HG02642 (cell line): ENCODE measurements around the gene TMEM150C.

Experiments
- ATAC-seq: cut with Tn5 transposase; IDR thresholded peaks from one replicate; pipeline ENCODE4 v1.9.1; 2021; ENCODE audit warnings: mild to moderate bottlenecking; ENCODE audit not compliant: unreplicated experiment, poor library complexity

The TMEM150C gene

DNA sequence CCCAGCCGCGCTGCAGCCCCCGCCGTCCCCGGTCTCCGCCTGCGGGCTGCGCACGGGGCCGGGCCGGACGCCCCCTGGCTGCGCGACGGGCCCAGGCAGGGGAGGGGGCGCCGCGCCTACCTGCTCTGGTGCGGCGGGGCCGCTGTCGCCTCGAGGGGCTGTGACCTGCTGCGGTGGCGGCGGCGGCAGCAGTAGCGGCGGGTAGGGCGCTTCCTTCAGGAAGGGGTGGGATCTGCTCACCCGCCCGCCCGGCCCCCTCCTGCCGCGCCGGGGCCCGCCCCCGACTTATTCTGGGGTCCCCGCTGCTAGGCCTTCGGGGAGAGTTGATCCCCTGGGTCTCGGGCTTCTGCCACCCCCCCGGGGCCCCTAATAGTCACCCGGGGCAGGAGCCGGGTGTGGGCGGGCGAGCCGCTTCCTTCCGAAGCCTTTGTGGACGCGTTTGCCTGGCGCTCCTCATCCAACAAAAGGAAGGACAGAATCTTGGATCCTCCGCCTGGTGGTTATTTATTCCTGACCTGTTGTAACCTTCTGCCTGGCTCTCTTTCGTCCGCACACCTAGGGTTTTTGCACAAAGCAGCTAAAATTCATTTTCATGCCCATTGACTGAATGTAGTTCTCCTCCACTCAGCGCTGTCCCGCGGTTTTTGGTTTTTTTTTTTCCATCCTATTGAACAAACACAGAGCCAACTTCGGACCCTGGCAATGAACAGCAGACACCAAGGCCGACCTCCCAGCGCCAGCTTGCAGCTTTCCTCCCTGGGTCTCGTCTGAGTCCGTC is at the start of gene TMEM150C:
Gene TMEM150C (minus strand): TSS at position 203 of the 778 bp plus-strand sequence. CDS start 57,331 bp downstream, outside the sequence.
- ATAC-seq, result no peak

DNA sequence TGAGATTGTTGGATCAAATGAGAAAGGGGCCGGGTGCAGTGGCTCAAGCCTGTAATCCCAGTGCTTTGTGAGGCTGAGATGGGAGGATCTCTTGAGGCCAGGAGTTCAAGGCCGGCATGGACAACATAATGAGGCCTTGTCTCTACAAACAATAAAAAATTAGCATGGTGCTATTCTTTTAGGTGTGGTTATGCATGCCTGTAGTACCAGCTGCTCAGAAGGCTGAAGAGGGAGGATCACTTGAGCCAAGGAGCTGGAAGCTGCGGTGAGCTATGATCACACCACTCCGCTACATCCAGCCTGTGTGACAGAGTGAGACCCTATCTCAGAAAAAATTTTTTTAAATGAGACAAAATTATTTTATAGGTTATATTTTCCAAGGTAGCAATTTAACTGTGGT is 49.7 kb upstream of the TMEM150C start:
- no peak for ATAC-seq

DNA sequence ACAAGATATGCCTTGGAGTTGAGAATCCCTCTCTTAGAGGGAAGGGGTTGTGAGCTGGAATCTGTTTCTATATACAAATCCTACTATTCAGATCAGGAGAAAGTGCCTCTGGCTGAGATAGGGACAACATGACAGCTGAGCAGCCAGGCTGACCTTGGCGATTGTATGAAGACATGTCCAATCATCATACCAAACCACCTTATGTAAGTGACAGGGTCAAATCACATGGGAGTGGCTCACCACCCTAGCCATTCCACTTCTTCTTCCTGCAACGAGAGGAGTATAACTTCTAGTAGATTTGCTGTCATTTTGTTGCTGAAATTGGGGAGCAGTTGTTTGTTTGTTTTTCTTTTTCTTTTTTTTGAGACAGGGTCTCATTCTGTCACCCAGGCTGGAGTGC is 48.3 kb upstream of the TMEM150C start:
- no peak for ATAC-seq

DNA sequence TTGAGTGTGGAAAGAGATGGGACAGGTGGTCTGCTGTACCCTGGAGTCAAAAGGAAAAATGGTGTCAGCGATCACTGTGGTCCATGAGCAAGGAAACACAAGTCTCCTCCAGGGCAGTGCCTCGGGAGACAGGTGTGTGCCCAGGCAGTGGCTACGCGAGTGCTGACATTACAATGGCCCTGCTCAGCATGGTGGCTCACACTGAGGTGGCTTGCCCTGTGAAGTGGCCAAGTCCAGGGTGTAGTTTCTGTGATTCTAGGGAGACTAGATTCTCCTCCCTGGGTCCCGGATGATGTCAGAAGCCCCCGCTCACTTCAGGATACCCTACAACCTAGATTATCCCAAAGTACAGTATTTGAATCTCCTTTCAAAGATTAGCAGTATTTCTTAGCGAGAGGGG is 44.8 kb upstream of the TMEM150C start:
- ATAC-seq, result no peak

DNA sequence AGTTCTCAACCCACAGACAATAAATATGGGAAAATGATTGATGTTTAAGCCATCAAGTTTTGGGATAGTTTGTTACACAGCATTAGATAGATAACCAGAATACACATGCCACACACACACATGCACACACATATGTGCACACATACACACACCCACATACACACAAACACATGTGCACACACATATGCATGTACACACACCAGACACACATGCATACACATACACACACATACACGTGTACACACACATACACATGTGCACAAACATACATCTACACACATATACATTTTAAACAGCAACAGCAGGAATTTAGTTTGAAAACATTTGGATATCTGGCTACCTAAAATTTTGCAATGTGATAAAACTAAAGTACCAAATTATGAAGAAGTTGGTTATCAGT is 42.7 kb upstream of the TMEM150C start:
- ATAC-seq, result no peak

DNA sequence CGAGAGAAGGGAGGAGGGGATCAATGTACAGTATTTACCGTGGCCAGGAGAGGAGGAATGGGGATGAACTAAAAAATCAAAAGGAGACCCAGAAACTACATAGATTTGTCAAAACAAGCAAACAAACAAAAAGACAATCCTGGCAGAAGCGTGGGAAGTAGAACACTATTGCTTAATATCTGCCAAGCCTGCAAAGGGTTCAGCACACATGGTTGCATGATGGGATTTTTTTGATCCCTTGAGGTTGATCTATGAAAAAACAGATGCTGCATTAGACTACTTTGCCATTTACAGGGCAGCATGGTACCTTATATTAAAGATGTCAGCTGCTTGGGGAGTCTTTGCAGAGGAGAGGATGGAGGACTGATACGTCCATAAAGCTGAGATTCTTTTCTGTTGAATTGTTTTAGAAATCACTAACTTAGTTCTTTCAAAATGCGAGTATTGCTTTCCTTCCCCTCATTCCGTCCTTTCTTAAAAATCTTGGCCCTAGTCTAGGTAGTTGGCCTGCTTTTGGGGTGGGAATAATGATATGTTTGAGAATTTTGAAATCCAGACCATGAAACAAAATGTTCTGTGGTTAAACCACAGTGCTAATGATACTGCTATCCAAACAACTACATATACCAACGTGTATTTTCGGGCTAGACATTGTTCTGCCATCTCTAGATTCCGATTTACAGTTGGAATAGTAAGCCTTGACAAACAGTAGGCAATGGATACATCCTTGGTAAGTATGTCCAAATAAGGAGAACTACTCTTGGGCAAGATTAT is 39.6 kb upstream of the TMEM150C start:
- no peak for ATAC-seq

DNA sequence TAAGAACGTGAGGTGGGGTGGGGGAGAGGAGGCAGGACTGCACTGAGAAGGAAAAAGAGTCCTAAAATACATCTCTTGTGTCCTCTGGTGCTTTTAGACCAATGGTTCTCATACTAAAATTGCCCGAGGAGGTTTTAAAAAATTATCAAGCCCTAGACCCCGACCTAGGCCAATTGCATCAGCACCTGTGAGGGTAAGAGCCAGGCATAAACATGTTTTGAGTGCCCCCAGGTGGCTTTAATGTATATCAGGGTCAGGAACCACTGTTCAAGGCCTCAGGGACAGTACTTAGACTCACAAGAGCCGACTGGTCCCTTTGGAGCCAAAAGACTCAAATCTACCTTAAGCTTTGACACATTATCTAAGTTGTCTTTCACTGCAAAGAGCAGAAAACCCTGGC is 37.5 kb upstream of the TMEM150C start:
- no peak for ATAC-seq

DNA sequence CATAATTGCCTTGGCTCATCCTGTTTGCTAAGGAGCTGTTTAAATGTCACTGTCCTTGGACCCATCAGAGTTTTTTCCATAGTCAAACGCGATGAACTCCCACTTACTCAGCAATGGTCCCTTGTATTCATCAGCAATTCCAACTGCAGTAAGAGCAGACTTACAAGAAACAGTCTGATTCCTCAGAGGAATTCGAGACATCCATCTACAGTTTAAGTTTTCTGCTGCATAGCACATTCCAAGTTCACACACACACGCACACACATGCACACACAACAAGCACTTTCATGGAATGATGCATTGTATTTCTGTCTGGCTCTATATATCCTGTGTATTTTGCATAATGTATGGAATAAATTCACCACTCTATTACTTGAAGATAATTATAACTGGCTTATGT is 32.7 kb upstream of the TMEM150C start:
- no peak for ATAC-seq

DNA sequence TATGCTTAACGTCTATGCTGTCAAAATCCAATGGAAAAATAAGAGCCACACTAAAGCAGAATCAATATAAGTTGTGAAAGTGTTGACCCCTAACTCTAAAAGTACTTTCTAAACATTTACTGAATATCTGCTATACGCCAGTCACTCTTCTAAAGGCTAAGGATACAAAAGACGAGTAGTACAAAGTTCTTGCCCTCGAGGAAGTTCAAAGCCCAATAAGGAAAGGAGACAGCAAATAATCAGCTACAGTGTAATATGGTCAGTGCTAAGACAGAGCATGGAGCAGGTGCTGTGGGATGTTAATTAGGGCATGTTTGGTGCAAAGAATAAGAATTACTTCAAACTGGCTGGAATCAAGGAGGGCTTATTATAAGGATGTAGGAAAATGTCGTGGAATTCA is 31.6 kb upstream of the TMEM150C start:
- ATAC-seq, result no peak

DNA sequence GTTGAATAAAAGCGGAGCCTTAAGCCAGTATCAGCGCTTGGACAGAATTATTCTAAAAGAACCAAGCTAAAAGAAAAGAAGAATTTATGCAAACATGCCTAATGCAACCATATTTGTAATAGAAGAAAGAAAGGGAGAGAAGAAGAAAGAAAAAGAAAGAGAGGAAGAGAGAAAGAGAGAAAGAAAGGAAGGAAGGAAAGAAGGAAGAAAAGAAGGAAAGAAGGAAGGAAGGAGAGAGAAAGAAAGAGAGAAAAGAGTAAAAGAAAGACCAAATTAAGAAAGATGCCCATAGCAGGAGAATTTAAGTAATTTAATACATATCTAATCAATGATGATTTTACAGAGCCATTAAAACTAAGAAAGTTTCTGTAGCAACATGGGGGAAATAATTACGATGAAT is 30.9 kb upstream of the TMEM150C start:
- no peak for ATAC-seq

DNA sequence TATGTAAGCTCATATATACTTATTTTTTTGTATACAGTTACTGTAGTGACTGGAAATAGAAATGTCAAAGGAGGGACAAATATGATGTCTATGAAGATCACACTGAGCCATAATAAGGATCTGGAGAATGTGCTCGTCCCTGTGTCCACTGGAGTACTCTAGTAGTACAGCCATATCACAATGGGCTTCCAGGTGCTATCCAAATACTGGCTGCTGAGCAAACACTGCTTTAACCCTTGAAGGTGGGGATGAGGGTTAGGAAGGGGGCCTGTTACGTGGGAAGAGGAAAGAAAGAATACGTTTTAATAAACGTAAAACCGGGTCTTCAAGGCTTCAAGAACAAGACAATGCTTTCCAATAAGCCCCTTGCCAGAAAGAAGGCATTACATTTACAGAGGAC is 29.8 kb upstream of the TMEM150C start:
- no peak for ATAC-seq

DNA sequence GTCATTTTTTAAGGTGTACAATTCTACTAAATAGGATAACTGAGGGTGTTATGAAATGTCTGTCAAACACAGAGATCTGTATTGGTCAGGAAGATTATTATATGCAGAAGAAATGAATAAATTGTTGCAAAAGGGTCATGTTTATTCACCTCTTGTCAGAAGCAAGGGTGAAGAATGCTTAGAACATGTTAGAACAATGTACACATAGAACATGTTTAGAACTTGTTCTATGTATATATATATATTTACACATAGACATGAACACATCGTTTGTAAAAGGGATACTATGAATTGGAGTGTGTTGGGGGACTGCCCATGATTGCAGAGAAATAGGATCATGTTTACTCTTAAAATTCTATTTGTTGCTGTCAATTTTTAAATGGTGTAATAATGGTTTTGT is 28.0 kb upstream of the TMEM150C start:
- ATAC-seq, result no peak

DNA sequence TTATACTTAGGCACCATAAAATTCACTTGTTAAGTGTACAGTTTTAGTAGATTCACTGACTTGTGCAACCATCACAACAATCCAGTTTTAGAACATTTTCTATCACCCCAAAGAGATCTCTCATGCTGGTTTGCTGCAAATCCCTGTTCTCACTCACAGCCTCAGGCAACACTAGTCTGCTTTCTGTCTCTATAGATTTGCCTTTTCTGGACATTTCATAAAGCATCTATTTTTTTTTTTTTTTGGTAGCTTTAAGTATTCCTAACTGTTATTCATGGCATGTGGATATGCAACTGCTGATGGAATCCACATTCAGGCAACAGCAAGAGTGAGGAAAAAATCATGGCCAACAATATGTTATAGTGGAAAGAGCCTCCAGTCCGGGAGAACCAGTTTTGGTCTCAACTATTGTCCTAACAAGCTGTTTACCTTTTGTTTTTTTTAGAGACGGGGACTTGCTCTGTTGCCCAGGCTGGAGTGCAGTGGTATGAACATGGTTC is 27.0 kb upstream of the TMEM150C start:
- no peak for ATAC-seq

DNA sequence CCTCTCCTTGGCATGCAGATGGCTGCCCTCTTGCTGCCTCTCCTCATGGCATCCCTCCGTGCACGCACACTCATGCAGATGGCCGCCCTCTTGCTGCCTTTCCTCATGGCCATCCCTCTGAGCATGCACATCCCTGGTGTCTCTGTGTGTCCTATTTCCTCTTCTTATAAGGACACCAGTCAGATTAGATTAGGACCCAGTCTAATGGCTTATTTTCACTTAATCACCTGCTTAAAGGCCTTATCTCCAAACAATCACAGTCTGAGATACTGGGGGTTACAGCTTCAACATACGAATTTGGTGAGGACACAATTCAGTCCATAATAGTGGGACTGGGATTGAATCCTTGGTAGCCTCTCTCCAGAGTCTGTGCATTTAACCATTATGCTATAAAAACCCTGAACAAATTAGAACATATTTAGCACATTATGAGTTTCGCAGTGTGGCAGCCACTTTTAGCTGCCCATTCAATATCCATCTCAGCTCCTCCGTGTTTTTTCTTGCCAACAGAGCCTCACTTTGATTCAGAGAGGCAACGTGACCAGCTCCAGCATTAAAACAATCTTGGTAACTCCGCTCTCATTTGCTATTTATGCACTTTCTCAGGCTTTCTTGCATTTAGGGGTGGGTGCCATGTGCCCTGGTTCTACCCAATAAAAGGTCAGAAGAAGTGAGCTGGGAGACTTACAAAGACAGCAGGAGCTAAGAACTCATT is 26.2 kb upstream of the TMEM150C start:
- ATAC-seq, result no peak

DNA sequence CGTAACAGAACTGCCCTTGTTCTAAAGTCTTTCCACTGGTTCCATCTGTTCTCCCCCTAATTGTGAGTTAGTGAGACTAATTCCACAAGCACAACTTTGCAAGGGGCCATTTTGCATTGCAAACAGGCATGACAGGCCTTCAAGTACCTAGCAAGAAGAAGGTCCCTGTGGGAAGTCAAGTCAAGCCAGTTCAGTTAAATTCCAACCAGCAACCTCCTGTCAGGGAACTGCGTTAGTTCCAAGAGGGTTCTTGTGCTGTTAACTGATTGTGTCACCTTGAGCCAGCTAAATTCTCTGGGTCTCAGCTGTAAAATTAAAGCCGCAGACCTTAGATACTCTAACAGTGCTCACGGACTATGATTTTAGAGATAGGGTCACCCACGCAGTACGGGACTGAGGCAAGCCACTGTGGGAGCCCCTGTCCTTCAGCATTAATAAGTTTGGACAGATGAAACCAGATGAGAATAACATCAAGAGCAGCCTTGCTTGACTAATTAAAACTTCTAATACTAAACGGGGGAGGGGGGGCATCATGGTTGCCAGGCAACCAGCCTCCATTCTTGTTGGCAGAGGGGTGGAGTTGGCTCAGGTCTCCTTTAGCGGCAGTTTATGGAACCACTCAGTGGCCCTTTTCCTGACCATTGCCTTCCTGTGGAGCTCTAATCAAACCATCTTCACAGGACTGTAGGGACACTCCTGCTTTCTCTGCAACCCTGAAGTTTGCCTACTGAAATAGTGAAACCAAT is 24.1 kb upstream of the TMEM150C start:
- ATAC-seq, result no peak

DNA sequence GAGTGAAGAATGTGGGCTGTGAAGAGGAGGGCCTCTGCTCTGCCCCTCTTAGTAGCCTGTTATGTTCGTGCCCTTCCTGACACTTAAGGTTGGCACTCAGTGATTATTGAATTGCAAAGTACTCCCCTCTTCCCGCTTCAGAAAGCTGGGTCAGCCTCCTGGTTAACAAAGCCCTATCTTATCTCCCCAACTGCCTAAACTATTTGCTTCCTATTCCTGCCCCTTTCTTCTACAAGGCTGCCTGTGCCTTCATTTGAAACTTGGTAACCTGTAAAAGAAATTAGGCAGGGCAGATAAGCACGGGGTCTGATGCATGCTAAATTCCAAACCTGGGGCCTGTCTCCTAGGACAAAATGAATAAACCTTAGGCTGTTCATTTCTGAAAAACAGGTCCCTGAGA is 23.1 kb upstream of the TMEM150C start:
- no peak for ATAC-seq

DNA sequence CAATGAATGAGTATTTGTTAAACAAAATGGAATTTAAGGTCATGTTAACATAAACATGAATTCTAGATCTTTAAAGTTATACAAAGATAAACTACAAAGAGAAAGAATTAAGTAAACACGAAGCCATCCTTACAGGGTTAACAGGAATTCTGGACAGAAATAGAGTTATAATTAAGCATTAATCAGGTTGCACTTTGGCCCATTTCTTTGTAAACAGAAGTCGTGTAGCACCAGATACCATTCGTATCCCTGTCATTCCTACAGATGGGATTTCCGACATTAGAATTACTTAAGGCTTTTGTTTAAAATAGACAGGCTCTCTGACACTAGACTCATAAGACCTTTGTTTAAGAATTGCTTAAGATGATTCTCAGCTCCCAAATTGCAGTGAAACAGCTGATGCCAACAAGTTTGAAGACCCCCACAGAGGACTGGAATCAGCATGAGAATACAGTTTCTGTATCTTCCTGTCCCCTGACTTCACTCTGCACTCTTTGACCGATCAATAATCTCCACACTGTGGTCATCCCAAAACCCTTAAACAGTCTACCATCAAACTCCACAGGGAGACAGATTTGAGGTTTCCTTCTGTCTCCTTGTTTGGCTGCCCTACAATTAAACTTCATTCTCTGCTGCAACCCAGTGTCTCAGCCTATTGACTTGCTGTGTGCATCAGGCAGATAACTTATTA is 22.3 kb upstream of the TMEM150C start:
- ATAC-seq, result no peak

DNA sequence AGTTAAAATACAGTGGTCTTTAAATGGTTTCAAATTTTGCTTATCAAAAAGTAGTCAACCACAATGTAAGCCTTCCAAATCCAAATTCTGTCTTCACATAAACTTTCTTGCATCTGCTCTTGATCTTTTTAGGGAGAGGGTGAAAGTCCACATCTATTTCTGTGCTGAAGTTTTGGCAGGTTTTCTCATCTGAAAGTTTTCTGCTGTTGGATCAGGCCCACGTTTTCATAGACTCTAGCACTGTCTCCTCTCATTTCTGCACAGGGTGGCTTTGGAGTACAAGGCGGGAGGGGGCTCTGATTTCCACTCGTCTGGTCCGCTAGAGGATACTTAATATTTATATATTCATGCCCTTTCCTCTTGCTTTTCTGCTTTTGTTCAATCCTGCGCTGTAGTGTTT is 18.1 kb upstream of the TMEM150C start:
- no peak for ATAC-seq

DNA sequence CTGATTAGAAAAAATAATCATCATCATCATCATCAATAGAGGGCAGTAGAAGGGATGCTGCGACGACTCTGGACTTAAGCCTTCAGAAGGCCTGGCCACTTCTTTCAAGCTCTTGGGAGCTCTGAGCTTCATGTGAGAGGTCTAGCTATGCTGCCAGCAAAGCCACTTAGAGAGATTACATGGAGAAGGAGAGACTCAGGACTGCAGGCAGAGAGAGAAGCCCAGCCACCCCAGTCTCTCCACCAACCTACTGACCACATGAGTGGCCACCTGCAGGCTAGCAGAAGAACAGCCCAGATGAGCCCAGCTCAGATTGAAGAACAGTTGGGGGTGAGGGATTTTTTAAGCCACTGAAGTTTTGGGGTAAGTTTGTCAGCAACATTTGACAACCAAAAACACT is 17.1 kb upstream of the TMEM150C start:
- no peak for ATAC-seq

DNA sequence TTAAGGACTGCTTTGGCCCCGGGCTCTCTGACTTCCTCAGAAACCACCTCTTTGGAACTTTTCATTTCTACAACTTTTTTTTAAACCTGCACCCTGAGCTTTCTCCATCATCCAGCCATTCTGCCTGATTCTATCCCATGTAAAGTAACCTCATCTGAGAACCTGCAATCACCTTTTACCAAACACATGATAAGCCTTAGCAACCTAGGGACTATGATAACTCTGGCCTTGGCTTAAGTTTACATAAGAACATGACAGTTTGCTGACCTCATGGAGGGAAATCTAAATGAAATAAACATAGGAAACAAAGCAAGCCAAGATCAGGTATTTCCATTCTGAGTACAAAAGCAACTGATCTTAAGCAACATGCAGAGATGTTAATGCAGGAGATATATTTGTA is 15.7 kb upstream of the TMEM150C start:
- no peak for ATAC-seq
